ENCODE results near the gene RFC5.
"Not testable (repeated sequence)": the region's sequence is repeated elsewhere in the genome, so short reads cannot be mapped to it uniquely, and the experiment has no call there.

Gene RFC5

GRCh38 chr12:118053071-118053985 is 36.8 kb downstream of the RFC5 start:
- DNase-seq = no peak

- DNase-seq = no peak
Observed at GRCh38 chr12:118055144-118055557, 38.6 kb downstream of the RFC5 start.

- DNase-seq = no peak
Observed at GRCh38 chr12:118055865-118056773, 39.6 kb downstream of the RFC5 start.

- DNase-seq = no peak
Observed at GRCh38 chr12:118058227-118058626, 41.7 kb downstream of the RFC5 start.

GRCh38 chr12:118058881-118059280 is 42.4 kb downstream of the RFC5 start:
- DNase-seq = no peak

GRCh38 chr12:118059341-118060191 is 43.1 kb downstream of the RFC5 start:
- no peak for DNase-seq

- DNase-seq = no peak
Observed at GRCh38 chr12:118060301-118061010, 44.0 kb downstream of the RFC5 start.

- no peak for DNase-seq
Observed at GRCh38 chr12:118061011-118061872, 44.7 kb downstream of the RFC5 start, which contains the start of gene WSB2. WSB2 (minus strand) TSS chr12:118061179; CDS start chr12:118061048, 131 bp downstream.

GRCh38 chr12:118061873-118062843 is 45.7 kb downstream of the RFC5 start:
- no peak for DNase-seq

GRCh38 chr12:118063576-118064391 is 47.3 kb downstream of the RFC5 start:
- DNase-seq = no peak

GRCh38 chr12:118064608-118065007 is 48.1 kb downstream of the RFC5 start:
- DNase-seq = no peak

GRCh38 chr12:118065380-118065779 is 48.9 kb downstream of the RFC5 start:
- no peak for DNase-seq

- no peak for DNase-seq
Observed at GRCh38 chr12:118068445-118068844, 51.9 kb downstream of the RFC5 start.

GRCh38 chr12:118070650-118071049 is 54.1 kb downstream of the RFC5 start:
- DNase-seq = no peak

- DNase-seq = no peak
Observed at GRCh38 chr12:118073768-118074167, 57.3 kb downstream of the RFC5 start.

- not testable (repeated sequence) for DNase-seq
Observed at GRCh38 chr12:118081521-118081920, 65.0 kb downstream of the RFC5 start.
